ENCODE results near the gene MICALL2.

The MICALL2 gene

DNA sequence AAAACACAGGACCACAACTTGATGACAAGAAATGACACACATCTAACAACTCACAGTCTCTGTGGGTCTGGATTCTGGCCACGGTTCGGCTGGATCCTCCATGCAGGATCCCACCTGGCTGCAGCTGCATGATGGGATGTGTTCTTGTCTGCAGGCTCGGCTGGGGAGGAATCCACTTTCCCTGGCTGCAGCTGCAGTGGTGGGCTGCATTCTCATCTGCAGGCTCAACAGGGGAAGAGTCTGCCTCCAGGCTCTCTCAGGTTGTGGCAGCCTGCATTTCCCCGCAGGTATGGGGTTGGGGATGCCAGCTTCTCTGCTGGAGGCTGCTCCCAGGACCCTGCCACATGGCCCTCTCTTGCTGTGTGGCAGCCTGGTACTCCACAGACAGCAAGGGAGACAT lies 64.9 kb downstream of the MICALL2 start:
- TF ChIP-seq, protein P1, sequence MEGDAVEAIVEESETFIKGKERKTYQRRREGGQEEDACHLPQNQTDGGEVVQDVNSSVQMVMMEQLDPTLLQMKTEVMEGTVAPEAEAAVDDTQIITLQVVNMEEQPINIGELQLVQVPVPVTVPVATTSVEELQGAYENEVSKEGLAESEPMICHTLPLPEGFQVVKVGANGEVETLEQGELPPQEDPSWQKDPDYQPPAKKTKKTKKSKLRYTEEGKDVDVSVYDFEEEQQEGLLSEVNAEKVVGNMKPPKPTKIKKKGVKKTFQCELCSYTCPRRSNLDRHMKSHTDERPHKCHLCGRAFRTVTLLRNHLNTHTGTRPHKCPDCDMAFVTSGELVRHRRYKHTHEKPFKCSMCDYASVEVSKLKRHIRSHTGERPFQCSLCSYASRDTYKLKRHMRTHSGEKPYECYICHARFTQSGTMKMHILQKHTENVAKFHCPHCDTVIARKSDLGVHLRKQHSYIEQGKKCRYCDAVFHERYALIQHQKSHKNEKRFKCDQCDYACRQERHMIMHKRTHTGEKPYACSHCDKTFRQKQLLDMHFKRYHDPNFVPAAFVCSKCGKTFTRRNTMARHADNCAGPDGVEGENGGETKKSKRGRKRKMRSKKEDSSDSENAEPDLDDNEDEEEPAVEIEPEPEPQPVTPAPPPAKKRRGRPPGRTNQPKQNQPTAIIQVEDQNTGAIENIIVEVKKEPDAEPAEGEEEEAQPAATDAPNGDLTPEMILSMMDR (IDR thresholded peaks at IDR 0.05; ENCODE audit: insufficient read depth, low read depth, low read length, missing control alignments), result no peak
- no peak overlapping the region for H3K4me3 ChIP-seq (ENCODE audit: low read depth, low read length)
- DNase-seq (ENCODE audit: low read depth), result no peak

DNA sequence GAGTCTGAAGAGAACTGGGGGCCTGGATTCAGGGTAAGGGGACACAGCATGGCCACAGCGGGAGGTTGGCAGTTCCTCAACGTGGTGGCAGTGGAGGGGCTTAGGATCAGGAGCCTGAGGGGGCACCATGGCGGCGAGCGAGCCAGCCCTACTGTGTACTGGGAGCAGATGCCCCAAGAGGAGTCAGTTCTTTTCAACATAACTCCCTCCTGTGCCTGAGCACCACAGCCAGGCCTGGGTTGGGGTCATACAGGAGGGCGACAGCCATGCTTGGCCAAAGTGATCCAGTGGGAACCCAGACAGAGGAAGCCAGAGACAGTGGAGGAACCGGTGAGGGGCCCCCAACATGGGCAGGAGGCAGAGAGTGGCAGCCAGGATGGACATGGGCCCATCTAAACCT lies 65.8 kb downstream of the MICALL2 start:
- DNase-seq (ENCODE audit: low read depth), result no peak
- TF ChIP-seq, protein P1 (IDR thresholded peaks at IDR 0.05; ENCODE audit: insufficient read depth, low read depth, low read length, missing control alignments), result no peak

DNA sequence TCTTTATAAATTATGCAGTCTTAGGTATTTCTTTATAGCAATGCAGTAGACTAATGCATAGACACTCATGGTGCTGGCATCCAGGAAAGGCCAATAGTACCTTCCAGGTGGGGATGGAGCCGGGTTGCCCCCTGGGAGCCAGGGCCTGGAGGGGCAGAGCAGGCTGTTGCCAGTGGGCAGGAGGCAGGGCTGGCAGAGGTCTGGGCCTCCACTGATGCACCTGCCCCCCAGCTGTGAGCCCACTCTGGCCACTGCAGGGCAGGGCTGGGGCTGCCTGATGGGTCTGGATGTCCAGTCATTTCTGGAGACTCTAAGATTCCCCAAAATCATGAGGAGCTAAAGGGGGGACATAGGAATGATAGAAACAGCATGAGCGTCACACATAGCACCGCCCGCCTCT lies 66.7 kb downstream of the MICALL2 start:
- no peak for DNase-seq (ENCODE audit: low read depth)
- no peak overlapping the region for H3K4me3 ChIP-seq (ENCODE audit: low read depth, low read length)
- TF ChIP-seq, protein P1 (IDR thresholded peaks at IDR 0.05; ENCODE audit: insufficient read depth, low read depth, low read length, missing control alignments), result no peak

More for the DNA sequence above, 65.8 kb downstream of the MICALL2 start:
- no peak overlapping the region for H3K4me3 ChIP-seq (ENCODE audit: low read depth, low read length)

DNA sequence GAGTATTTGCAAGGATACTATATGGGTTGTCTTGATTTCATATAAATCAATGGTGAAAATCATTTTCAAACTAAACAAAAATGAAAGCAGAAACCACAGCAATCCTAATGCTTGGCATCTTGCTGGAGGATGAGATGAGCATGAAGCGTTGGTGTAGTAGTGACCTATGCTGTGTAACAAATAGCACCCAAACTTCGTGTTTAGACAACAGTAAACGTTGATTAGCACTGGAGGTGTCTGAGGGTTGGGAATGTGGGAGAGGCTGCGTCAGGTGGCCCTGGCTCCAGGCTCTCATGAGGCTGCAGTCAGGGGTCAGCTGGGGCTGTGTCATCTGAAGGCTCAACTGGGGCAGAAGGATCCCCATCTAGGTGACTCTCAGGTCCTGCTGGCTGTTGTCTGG lies 67.8 kb downstream of the MICALL2 start:
- no peak for DNase-seq (ENCODE audit: low read depth)
- TF ChIP-seq, protein P1 (IDR thresholded peaks at IDR 0.05; ENCODE audit: insufficient read depth, low read depth, low read length, missing control alignments), result no peak

DNA sequence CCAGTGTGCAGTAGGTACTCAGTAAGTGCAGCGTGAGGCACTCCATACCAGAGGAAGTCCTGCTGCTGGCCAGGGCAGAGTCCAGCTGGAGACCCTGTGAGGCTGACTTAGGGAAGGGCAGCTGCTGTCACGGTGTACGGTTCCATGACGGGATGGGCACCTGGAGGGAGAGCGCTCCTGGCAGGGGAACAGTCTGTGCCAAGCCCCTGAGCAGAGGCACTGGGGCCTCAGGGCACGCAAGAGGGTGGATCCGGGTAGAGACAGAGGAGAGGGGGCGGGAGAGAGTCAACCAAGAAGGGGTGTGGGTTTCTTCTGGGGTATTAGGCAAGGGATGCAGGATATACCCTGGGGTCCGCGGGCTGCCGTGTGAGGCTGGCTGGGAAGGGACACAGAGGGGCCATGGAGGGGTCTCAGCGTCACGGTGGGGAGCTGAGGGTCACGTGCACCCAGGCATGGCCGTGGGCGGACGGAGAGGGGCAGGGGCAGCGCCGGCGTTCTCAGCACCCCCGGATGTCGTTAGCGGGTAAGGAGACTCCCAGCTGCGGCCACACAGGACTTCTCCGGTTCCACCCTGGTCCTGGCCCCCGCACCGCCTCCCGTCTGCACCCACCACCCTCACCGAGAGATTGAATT lies 70.5 kb downstream of the MICALL2 start:
- TF ChIP-seq, protein P1 (IDR thresholded peaks at IDR 0.05; ENCODE audit: insufficient read depth, low read depth, low read length, missing control alignments), result no peak
- DNase-seq (ENCODE audit: low read depth), result no peak
- H3K4me3 ChIP-seq (ENCODE audit: low read depth, low read length), result no peak overlapping the region

More for the DNA sequence above, 67.8 kb downstream of the MICALL2 start:
- H3K4me3 ChIP-seq (ENCODE audit: low read depth, low read length), result no peak overlapping the region

DNA sequence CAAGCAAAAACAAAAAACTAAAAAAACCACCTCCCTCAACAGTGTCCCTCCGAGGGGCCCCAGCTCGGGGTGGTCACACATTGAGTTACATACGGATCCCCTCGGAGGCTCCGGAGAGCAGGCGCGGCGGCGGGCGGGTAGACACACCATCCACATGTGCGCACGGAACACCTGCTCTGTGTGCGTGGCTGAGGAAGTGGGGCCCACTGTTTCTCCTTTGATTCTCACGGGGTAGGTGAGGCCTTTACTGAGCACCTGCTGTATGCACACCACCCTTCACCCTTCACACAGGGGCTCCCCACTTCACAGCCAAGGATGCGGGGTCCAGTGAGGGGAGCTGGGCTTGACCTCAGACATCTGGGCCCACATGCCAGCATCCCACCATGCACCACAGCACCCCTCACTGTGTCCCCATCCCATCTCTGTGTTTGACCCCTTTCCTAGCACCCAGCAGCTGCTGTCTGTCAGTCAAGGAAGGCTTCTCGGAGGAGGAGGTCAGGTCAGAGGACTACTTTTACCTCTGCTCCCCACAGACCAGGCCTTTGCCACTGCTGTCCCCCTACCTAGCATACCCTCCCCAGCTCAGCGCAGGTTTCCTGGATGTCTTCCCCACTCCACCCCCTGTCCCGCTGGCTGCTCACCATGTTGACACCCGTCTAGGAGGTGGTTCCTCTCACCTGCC lies 71.1 kb downstream of the MICALL2 start:
- DNase-seq (ENCODE audit: low read depth), result no peak
- TF ChIP-seq, protein P1 (IDR thresholded peaks at IDR 0.05; ENCODE audit: insufficient read depth, low read depth, low read length, missing control alignments), result no peak
- H3K4me3 ChIP-seq (ENCODE audit: low read depth, low read length), result no peak overlapping the region

Measured in GM12865 (cell line).